Stimulated activated effector memory CD8-positive, alpha-beta T cell treated with anti-CD3 and anti-CD28 coated beads, Interleukin-12 subunit alpha, Interleukin-12 subunit beta, amount 100 ng/mL, for 72 hours (primary cell): ENCODE data around the gene AXIN2.

ENCODE experiments used
- ATAC-seq: fragments of 150-1000 bp; cut with Tn5 transposase; 2 replicates; pipeline ENCODE4 v1.10.0; 2021
- DNase-seq, 2 donors: peaks; one replicate each; pipeline ENCODE4 v3.0.0; 2021 to 2022; ENCODE audit warnings: low spot score in 2 of 2
- H3K27ac Mint-ChIP-seq: one replicate; pipeline ENCODE4 v1.8.0; 2022; ENCODE audit warnings: mild to moderate bottlenecking, mixed read lengths
- H3K36me3 Mint-ChIP-seq: one replicate; pipeline ENCODE4 v1.8.0; 2022; ENCODE audit warnings: mild to moderate bottlenecking, mixed read lengths
- H3K4me1 Mint-ChIP-seq: one replicate; pipeline ENCODE4 v1.8.0; 2022; ENCODE audit warnings: mixed read lengths
- H3K4me3 Mint-ChIP-seq: one replicate; pipeline ENCODE4 v1.8.0; 2022; ENCODE audit warnings: mild to moderate bottlenecking, mixed read lengths
- H3K9me3 Mint-ChIP-seq: one replicate; pipeline ENCODE4 v1.8.0; 2022; ENCODE audit warnings: mixed read lengths

Gene AXIN2

GRCh38 chr17:65560628-65561451 lies 608 bp downstream of the AXIN2 start:
- peak; percentile 58 for ATAC-seq
- DNase-seq: peak; percentile 24 to 64
- Mint-ChIP-seq H3K9me3 (no peaks in the 10 kb centered on the region), H3K27ac (no peak overlapping the region), H3K36me3 (no peaks in the 10 kb centered on the region), H3K4me1 (peaks cover 24% of the 10 kb centered on the region), H3K4me3 (peak overlapping the region; percentile 73)

GRCh38 chr17:65559804-65560627 lies 1.4 kb downstream of the AXIN2 start:
- Mint-ChIP-seq H3K4me1 (peaks cover 24% of the 10 kb centered on the region), H3K9me3 (no peaks in the 10 kb centered on the region), H3K27ac (no peak overlapping the region), H3K36me3 (no peaks in the 10 kb centered on the region), H3K4me3 (peak overlapping the region; percentile 73)
- peak in 1 of 2 donors; percentile 57 for DNase-seq
- no peak for ATAC-seq

GRCh38 chr17:65559461-65559803 lies 2.0 kb downstream of the AXIN2 start:
- H3K27ac Mint-ChIP-seq: no peak overlapping the region
- DNase-seq (no peak), ATAC-seq (no peak)
- no peaks in the 10 kb centered on the region for H3K36me3 Mint-ChIP-seq
- H3K4me1 Mint-ChIP-seq: peaks cover 24% of the 10 kb centered on the region
- no peaks in the 10 kb centered on the region for H3K9me3 Mint-ChIP-seq
- peak overlapping the region; percentile 73 for H3K4me3 Mint-ChIP-seq

- DNase-seq (no peak), ATAC-seq (no peak)
- Mint-ChIP-seq H3K4me1 (peaks cover 24% of the 10 kb centered on the region), H3K36me3 (no peaks in the 10 kb centered on the region), H3K4me3 (peak overlapping the region; percentile 73), H3K27ac (no peak overlapping the region), H3K9me3 (no peaks in the 10 kb centered on the region)
Observed at GRCh38 chr17:65558683-65559460, 2.6 kb downstream of the AXIN2 start.

- Mint-ChIP-seq H3K4me3 (peak overlapping the region; percentile 73), H3K9me3 (no peaks in the 10 kb centered on the region), H3K36me3 (no peaks in the 10 kb centered on the region), H3K27ac (no peak overlapping the region), H3K4me1 (peaks cover 29% of the 10 kb centered on the region)
- ATAC-seq (no peak), DNase-seq (no peak)
Observed at GRCh38 chr17:65558311-65558682, 3.2 kb downstream of the AXIN2 start.

- no peak for DNase-seq
- Mint-ChIP-seq H3K9me3 (no peaks in the 10 kb centered on the region), H3K27ac (no peak overlapping the region), H3K4me3 (no peak overlapping the region), H3K4me1 (peaks cover 35% of the 10 kb centered on the region), H3K36me3 (no peaks in the 10 kb centered on the region)
- no peak for ATAC-seq
Observed at GRCh38 chr17:65557349-65558310, 3.8 kb downstream of the AXIN2 start.

GRCh38 chr17:65556910-65557348 lies 4.5 kb downstream of the AXIN2 start:
- DNase-seq: peak in 1 of 2 donors; percentile 54
- Mint-ChIP-seq H3K4me3 (no peak overlapping the region), H3K27ac (no peak overlapping the region), H3K4me1 (peaks cover 32% of the 10 kb centered on the region), H3K36me3 (no peaks in the 10 kb centered on the region), H3K9me3 (no peaks in the 10 kb centered on the region)
- no peak for ATAC-seq

GRCh38 chr17:65556014-65556909 lies 5.2 kb downstream of the AXIN2 start:
- H3K27ac Mint-ChIP-seq: no peak overlapping the region
- ATAC-seq: peak; percentile 68
- H3K4me1 Mint-ChIP-seq: peaks cover 33% of the 10 kb centered on the region
- DNase-seq: peak; percentile 86 to 94
- no peaks in the 10 kb centered on the region for H3K36me3 Mint-ChIP-seq
- H3K9me3 Mint-ChIP-seq: no peaks in the 10 kb centered on the region
- H3K4me3 Mint-ChIP-seq: no peak overlapping the region

- Mint-ChIP-seq H3K36me3 (no peaks in the 10 kb centered on the region), H3K4me3 (no peak overlapping the region), H3K4me1 (peaks cover 45% of the 10 kb centered on the region), H3K27ac (no peak overlapping the region), H3K9me3 (no peaks in the 10 kb centered on the region)
- DNase-seq: no peak
- ATAC-seq: no peak
Observed at GRCh38 chr17:65554553-65555223, 6.8 kb downstream of the AXIN2 start.

- DNase-seq: no peak
- peak; percentile 64 for ATAC-seq
- Mint-ChIP-seq H3K27ac (no peak overlapping the region), H3K9me3 (no peaks in the 10 kb centered on the region), H3K36me3 (no peaks in the 10 kb centered on the region), H3K4me1 (peaks cover 43% of the 10 kb centered on the region), H3K4me3 (no peak overlapping the region)
Observed at GRCh38 chr17:65553646-65554552, 7.5 kb downstream of the AXIN2 start.

- ATAC-seq (peak; percentile 66), DNase-seq (no peak)
- Mint-ChIP-seq H3K4me1 (peaks cover 43% of the 10 kb centered on the region), H3K27ac (no peak overlapping the region), H3K4me3 (no peak overlapping the region), H3K36me3 (no peaks in the 10 kb centered on the region), H3K9me3 (no peaks in the 10 kb centered on the region)
Observed at GRCh38 chr17:65553009-65553645, 8.3 kb downstream of the AXIN2 start.

GRCh38 chr17:65552214-65552613 lies 9.2 kb downstream of the AXIN2 start:
- Mint-ChIP-seq H3K4me1 (peaks cover 43% of the 10 kb centered on the region), H3K36me3 (no peaks in the 10 kb centered on the region), H3K4me3 (no peak overlapping the region), H3K27ac (no peak overlapping the region), H3K9me3 (no peaks in the 10 kb centered on the region)
- no peak for DNase-seq
- no peak for ATAC-seq
